Nucleus accumbens (tissue), 56 donors: Measurements from ENCODE around the gene PFDN4.

ENCODE experiments used
- DNase-seq, 56 donors: peaks; one replicate each; lab custom pipeline; 2025; lab: John Stamatoyannopoulos, UW

PFDN4 gene

GRCh38 chr20:54207743-54208547 lies at the start of gene PFDN4:
Gene PFDN4, plus strand, starts transcription at chr20:54208087. Its CDS starts 14 bp downstream, at chr20:54208101.
- peak in 54 of 56 donors; percentile 41 to 98 (median 83) for DNase-seq

GRCh38 chr20:54158226-54158625 lies 49.7 kb upstream of the PFDN4 start:
- no peak for DNase-seq

- DNase-seq: no peak
Observed at GRCh38 chr20:54158856-54159418, 49.0 kb upstream of the PFDN4 start.

- DNase-seq: no peak
Observed at GRCh38 chr20:54160065-54161007, 47.6 kb upstream of the PFDN4 start.

GRCh38 chr20:54161008-54161820 lies 46.7 kb upstream of the PFDN4 start:
- DNase-seq: no peak

- no peak for DNase-seq
Observed at GRCh38 chr20:54161821-54162149, 46.1 kb upstream of the PFDN4 start.

GRCh38 chr20:54162378-54163009 lies 45.4 kb upstream of the PFDN4 start:
- peak in 15 of 56 donors; percentile 3 to 64 (median 27) for DNase-seq

GRCh38 chr20:54163402-54163801 lies 44.5 kb upstream of the PFDN4 start:
- no peak for DNase-seq

GRCh38 chr20:54165014-54165413 lies 42.9 kb upstream of the PFDN4 start:
- DNase-seq: no peak

GRCh38 chr20:54165803-54166202 lies 42.1 kb upstream of the PFDN4 start:
- no peak for DNase-seq

GRCh38 chr20:54166987-54167662 lies 40.8 kb upstream of the PFDN4 start:
- no peak for DNase-seq

GRCh38 chr20:54167909-54168872 lies 39.7 kb upstream of the PFDN4 start:
- no peak for DNase-seq

- no peak for DNase-seq
Observed at GRCh38 chr20:54168961-54169862, 38.7 kb upstream of the PFDN4 start.

- DNase-seq: no peak
Observed at GRCh38 chr20:54170026-54170471, 37.8 kb upstream of the PFDN4 start.

GRCh38 chr20:54170963-54171362 lies 36.9 kb upstream of the PFDN4 start:
- DNase-seq: no peak

- no peak for DNase-seq
Observed at GRCh38 chr20:54172532-54172855, 35.4 kb upstream of the PFDN4 start.
